ENCODE data around the gene TBX10.
"Not testable (repeated sequence)": the region's sequence is repeated elsewhere in the genome, so short reads cannot be mapped to it uniquely, and the experiment has no call there.

DNA sequence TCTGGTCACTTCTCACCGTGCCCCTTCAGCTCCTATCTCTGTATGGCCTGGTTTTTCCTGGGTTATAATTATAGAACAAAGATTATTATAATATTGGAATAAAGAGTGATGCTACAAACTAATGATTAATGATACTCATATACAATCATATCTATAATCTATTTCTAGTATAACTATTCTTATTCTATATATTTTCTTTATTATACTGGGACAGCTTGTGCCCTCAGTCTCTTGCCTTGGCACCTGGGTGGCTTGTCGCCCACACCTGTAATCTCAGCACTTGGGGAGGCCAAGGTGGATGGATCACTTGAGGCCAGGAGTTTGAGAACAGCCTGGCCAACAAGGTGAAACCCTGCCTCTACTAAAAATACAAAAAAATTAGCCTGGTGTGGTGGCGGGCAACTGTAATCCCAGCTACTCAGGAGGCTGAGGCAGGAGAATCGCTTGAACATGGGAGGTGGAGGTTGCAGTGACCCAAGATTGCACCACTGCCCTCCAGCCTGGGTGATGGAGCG lies 20.1 kb upstream of the TBX10 start:
- not testable (repeated sequence) for TF ChIP-seq EZH2 (IDR thresholded peaks at IDR 0.05; ENCODE audit: insufficient read depth, poor library complexity, severe bottlenecking); EZH2phosphoT487 (IDR thresholded peaks at IDR 0.05; ENCODE audit: insufficient read depth, low read depth)
